Transverse colon (tissue), 4 donors: Measurements from ENCODE around the gene TSPAN5.

Experiments used
- EP300 ChIP-seq: sonication (generic); formaldehyde crosslinking; IDR thresholded peaks from one replicate; pipeline ENCODE4 v1.6.1; 2017; ENCODE audit warnings: antibody characterized with exemption, low read depth
- POLR2A ChIP-seq: fragments of 450-650 bp; IDR thresholded peaks from one replicate; pipeline ENCODE4 v1.6.1; 2016; ENCODE audit warnings: antibody characterized with exemption, mild to moderate bottlenecking, moderate library complexity
- POLR2AphosphoS5 ChIP-seq, 3 donors: sonication (generic); formaldehyde crosslinking; IDR thresholded peaks; one replicate each; pipeline ENCODE4 v1.6.1; 2016; ENCODE audit warnings: antibody characterized with exemption in 3 of 3
- TF ChIP-seq, protein P1 (sequence below), 5 experiments: fragments of 200-600 bp in 3 of 5; fragments of 450-650 bp in 2 of 5; sonication (generic) in 3 of 5; IDR thresholded peaks; 1 replicate in 2 of 5; 2 replicates in 3 of 5; pipeline ENCODE4 v1.5.1; 2016 to 2017; ENCODE audit warnings: antibody characterized with exemption in 5 of 5, inconsistent platforms in 3 of 5, mild to moderate bottlenecking in 2 of 5, moderate library complexity in 1 of 5

DNA sequence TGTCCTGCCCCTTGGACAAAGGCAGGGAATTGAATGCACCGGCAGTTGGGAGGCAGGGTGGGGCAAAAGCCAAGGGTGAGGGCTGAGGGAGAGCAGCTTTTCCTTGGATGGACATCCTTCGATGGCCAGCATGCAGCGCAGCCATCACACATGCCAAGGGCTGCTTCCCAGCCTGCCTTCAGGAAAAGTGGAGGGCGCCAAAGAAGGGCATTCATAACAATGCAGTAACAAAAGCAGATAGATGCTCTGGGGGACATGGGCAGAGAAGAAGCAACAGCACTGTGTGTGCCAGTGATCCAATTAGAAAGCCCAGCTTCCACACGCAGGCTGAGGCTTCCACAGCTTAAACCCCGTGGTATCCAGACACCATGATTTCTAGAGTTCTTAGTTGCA lies 71.5 kb downstream of the TSPAN5 start:
- TF ChIP-seq, protein P1, sequence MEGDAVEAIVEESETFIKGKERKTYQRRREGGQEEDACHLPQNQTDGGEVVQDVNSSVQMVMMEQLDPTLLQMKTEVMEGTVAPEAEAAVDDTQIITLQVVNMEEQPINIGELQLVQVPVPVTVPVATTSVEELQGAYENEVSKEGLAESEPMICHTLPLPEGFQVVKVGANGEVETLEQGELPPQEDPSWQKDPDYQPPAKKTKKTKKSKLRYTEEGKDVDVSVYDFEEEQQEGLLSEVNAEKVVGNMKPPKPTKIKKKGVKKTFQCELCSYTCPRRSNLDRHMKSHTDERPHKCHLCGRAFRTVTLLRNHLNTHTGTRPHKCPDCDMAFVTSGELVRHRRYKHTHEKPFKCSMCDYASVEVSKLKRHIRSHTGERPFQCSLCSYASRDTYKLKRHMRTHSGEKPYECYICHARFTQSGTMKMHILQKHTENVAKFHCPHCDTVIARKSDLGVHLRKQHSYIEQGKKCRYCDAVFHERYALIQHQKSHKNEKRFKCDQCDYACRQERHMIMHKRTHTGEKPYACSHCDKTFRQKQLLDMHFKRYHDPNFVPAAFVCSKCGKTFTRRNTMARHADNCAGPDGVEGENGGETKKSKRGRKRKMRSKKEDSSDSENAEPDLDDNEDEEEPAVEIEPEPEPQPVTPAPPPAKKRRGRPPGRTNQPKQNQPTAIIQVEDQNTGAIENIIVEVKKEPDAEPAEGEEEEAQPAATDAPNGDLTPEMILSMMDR (IDR thresholded peaks at IDR 0.05) = no peak
- TF ChIP-seq POLR2AphosphoS5 (IDR thresholded peaks at IDR 0.05) = no peak
- no peak for TF ChIP-seq POLR2A
- no peak for TF ChIP-seq EP300
